ENCODE results near the gene MAML3. TPM values are rescaled to one million over a fixed set of nuclear protein-coding genes. Genes with fewer than 3 reads are reported as not detected.

Gene MAML3
- total and polyA plus RNA-seq, 9 donors: 11.1 to 23.8 (median 14.9) TPM

- Histone ChIP-seq H3K27me3 (no peaks in the 10 kb centered on the region), H3K4me1 (ENCODE audit: insufficient read depth) (no peaks in the 10 kb centered on the region), H3K36me3 (no peaks in the 10 kb centered on the region), H3K27ac (no peak overlapping the region), H3K9me3 (no peaks in the 10 kb centered on the region), H3K4me3 (no peak overlapping the region)
- WGBS, 3 donors: 95 to 98% (median 98%) methylated on average over 8 of the region's 8 CpGs
- no peak for DNase-seq
- intact Hi-C loops (cut with DNase I): no loop called here
- TF ChIP-seq CTCF (IDR thresholded peaks at IDR 0.05) (no peak), EP300 (IDR thresholded peaks at IDR 0.05) (no peak), POLR2A (IDR thresholded peaks at IDR 0.05) (no peak)
Measured at GRCh38 chr4:139858436-139859205, 295.4 kb downstream of the MAML3 start.

GRCh38 chr4:139857977-139858376 is 296.0 kb downstream of the MAML3 start:
- WGBS, 3 donors: 47 to 72% (median 71%) methylated on average over 2 of the region's 2 CpGs
- intact Hi-C loops (cut with DNase I): no loop called here

GRCh38 chr4:139857021-139857420 is 297.0 kb downstream of the MAML3 start:
- Histone ChIP-seq H3K4me1 (ENCODE audit: insufficient read depth) (no peaks in the 10 kb centered on the region), H3K4me3 (no peak overlapping the region), H3K27me3 (no peaks in the 10 kb centered on the region), H3K9me3 (no peaks in the 10 kb centered on the region), H3K27ac (no peak overlapping the region), H3K36me3 (no peaks in the 10 kb centered on the region)
- intact Hi-C loops (cut with DNase I): no loop called here
- no peak for DNase-seq
- TF ChIP-seq EP300 (IDR thresholded peaks at IDR 0.05) (no peak), CTCF (IDR thresholded peaks at IDR 0.05) (no peak), POLR2A (IDR thresholded peaks at IDR 0.05) (no peak)
- WGBS, 3 donors: 44 to 67% (median 61%) methylated on average over 4 of the region's 4 CpGs

More at GRCh38 chr4:139857977-139858376, 296.0 kb downstream of the MAML3 start:
- H3K4me1 ChIP-seq (ENCODE audit: insufficient read depth): no peaks in the 10 kb centered on the region
- H3K27me3 ChIP-seq: no peaks in the 10 kb centered on the region
- no peaks in the 10 kb centered on the region for H3K9me3 ChIP-seq
- H3K4me3 ChIP-seq: no peak overlapping the region
- no peak for DNase-seq
- TF ChIP-seq POLR2A (IDR thresholded peaks at IDR 0.05): no peak
- TF ChIP-seq CTCF (IDR thresholded peaks at IDR 0.05): no peak
- TF ChIP-seq EP300 (IDR thresholded peaks at IDR 0.05): no peak
- no peaks in the 10 kb centered on the region for H3K36me3 ChIP-seq
- H3K27ac ChIP-seq: no peak overlapping the region

GRCh38 chr4:139854668-139855403 is 299.1 kb downstream of the MAML3 start:
- Histone ChIP-seq H3K9me3 (no peaks in the 10 kb centered on the region), H3K4me3 (no peak overlapping the region), H3K36me3 (no peaks in the 10 kb centered on the region), H3K27me3 (no peaks in the 10 kb centered on the region), H3K27ac (no peak overlapping the region), H3K4me1 (ENCODE audit: insufficient read depth) (no peaks in the 10 kb centered on the region)
- WGBS, 3 donors: 88 to 91% (median 91%) methylated on average over 7 of the region's 7 CpGs
- no peak for DNase-seq
- intact Hi-C loops (cut with DNase I): no loop called here
- TF ChIP-seq EP300 (IDR thresholded peaks at IDR 0.05) (no peak), POLR2A (IDR thresholded peaks at IDR 0.05) (no peak), CTCF (IDR thresholded peaks at IDR 0.05) (no peak)
